Skeletal muscle tissue (tissue), 4 donors: ENCODE data around the gene BACH2. TPM values are rescaled to one million over a fixed set of nuclear protein-coding genes. Genes with fewer than 3 reads are reported as not detected.

Source experiments
- H3K27ac ChIP-seq: one replicate; pipeline ENCODE4 v1.7.0; 2013; ENCODE audit warnings: mild to moderate bottlenecking, low read depth, low read length, inconsistent platforms
- H3K27me3 ChIP-seq, 3 donors: one replicate each; pipeline ENCODE4 v1.7.0; 2013; ENCODE audit warnings: low read length in 3 of 3; ENCODE audit not compliant: control insufficient read depth in 3 of 3, insufficient read depth in 3 of 3
- H3K36me3 ChIP-seq, 3 donors: one replicate each; pipeline ENCODE4 v1.7.0; 2013; ENCODE audit warnings: low read length in 3 of 3; ENCODE audit not compliant: control insufficient read depth in 3 of 3, insufficient read depth in 3 of 3
- H3K4me1 ChIP-seq, 3 donors: one replicate each; pipeline ENCODE4 v1.7.0; 2013; ENCODE audit warnings: low read length in 3 of 3, mild to moderate bottlenecking in 3 of 3; ENCODE audit not compliant: control insufficient read depth in 3 of 3, insufficient read depth in 3 of 3
- H3K4me3 ChIP-seq, 3 donors: one replicate each; pipeline ENCODE4 v1.7.0; 2013; ENCODE audit warnings: low read length in 3 of 3
- H3K9ac ChIP-seq, 3 donors: one replicate each; pipeline ENCODE4 v1.7.0; 2013; ENCODE audit warnings: low read length in 3 of 3, mild to moderate bottlenecking in 3 of 3, moderate library complexity in 2 of 3, low read depth in 1 of 3
- H3K9me3 ChIP-seq, 3 donors: one replicate each; pipeline ENCODE4 v1.7.0; 2013; ENCODE audit warnings: low read length in 3 of 3; ENCODE audit not compliant: control insufficient read depth in 3 of 3
- total RNA-seq: library from RNA; depleted of rRNA; stranded (reverse); fragments of >200 nt; gene quantifications from one replicate; pipeline ENCODE4 v1.2.3, GENCODE V29; 2014
- donor health status: Osteomylitis.

BACH2 gene
- total RNA-seq, 1 donor from 2014 or later = 3.7 TPM

- peaks cover 13 to 20% (median 18%) of the 10 kb centered on the region in 3 donors for H3K36me3 ChIP-seq
- no peak overlapping the region for H3K9ac ChIP-seq
- no peak overlapping the region for H3K4me3 ChIP-seq
- no peak overlapping the region for H3K27ac ChIP-seq
- H3K4me1 ChIP-seq = peaks cover 5 to 9% (median 8%) of the 10 kb centered on the region in 3 donors
- no peaks in the 10 kb centered on the region for H3K27me3 ChIP-seq
- no peaks in the 10 kb centered on the region for H3K9me3 ChIP-seq
These were observed 360.5 kb downstream of the BACH2 start for GRCh38 chr6:89936177-89936576.

- H3K27me3 ChIP-seq = no peaks in the 10 kb centered on the region
- no peaks in the 10 kb centered on the region for H3K4me1 ChIP-seq
- no peak overlapping the region for H3K4me3 ChIP-seq
- H3K9ac ChIP-seq = no peak overlapping the region
- no peaks in the 10 kb centered on the region for H3K9me3 ChIP-seq
- peaks cover 13 to 20% (median 18%) of the 10 kb centered on the region in 3 donors for H3K36me3 ChIP-seq
- no peak overlapping the region for H3K27ac ChIP-seq
These were observed 361.8 kb downstream of the BACH2 start for GRCh38 chr6:89934685-89935366.

- Histone ChIP-seq H3K27me3 (no peaks in the 10 kb centered on the region), H3K36me3 (peaks cover 13 to 17% (median 15%) of the 10 kb centered on the region in 3 donors), H3K4me1 (no peaks in the 10 kb centered on the region), H3K9me3 (no peaks in the 10 kb centered on the region), H3K4me3 (no peak overlapping the region), H3K27ac (no peak overlapping the region), H3K9ac (no peak overlapping the region)
These were observed 364.3 kb downstream of the BACH2 start for GRCh38 chr6:89932245-89932802.

- Histone ChIP-seq H3K9me3 (no peaks in the 10 kb centered on the region), H3K4me3 (no peak overlapping the region), H3K4me1 (no peaks in the 10 kb centered on the region), H3K9ac (no peak overlapping the region), H3K27me3 (no peaks in the 10 kb centered on the region), H3K36me3 (peaks cover 8 to 14% (median 13%) of the 10 kb centered on the region in 3 donors), H3K27ac (no peak overlapping the region)
These were observed 365.9 kb downstream of the BACH2 start for GRCh38 chr6:89930789-89931188.

GRCh38 chr6:89928604-89929003, 368.0 kb downstream of the BACH2 start:
- Histone ChIP-seq H3K4me1 (no peaks in the 10 kb centered on the region), H3K4me3 (no peak overlapping the region), H3K36me3 (peaks cover 5 to 9% (median 8%) of the 10 kb centered on the region in 3 donors), H3K27me3 (no peaks in the 10 kb centered on the region), H3K27ac (no peak overlapping the region), H3K9me3 (no peaks in the 10 kb centered on the region), H3K9ac (no peak overlapping the region)

GRCh38 chr6:89927791-89928550, 368.7 kb downstream of the BACH2 start:
- Histone ChIP-seq H3K4me1 (no peaks in the 10 kb centered on the region), H3K36me3 (peaks cover 5 to 9% (median 8%) of the 10 kb centered on the region in 3 donors), H3K27ac (no peak overlapping the region), H3K9me3 (no peaks in the 10 kb centered on the region), H3K4me3 (no peak overlapping the region), H3K27me3 (no peaks in the 10 kb centered on the region), H3K9ac (no peak overlapping the region)

GRCh38 chr6:89927264-89927663, 369.4 kb downstream of the BACH2 start:
- Histone ChIP-seq H3K9ac (no peak overlapping the region), H3K4me1 (no peaks in the 10 kb centered on the region), H3K9me3 (no peaks in the 10 kb centered on the region), H3K27ac (no peak overlapping the region), H3K36me3 (peaks cover 3 to 4% (median 3%) of the 10 kb centered on the region in 3 donors), H3K27me3 (peaks cover 0 to 2% (median 0%) of the 10 kb centered on the region in 3 donors), H3K4me3 (no peak overlapping the region)

GRCh38 chr6:89925826-89926225, 370.8 kb downstream of the BACH2 start:
- Histone ChIP-seq H3K27me3 (peaks cover 0 to 7% (median 6%) of the 10 kb centered on the region in 3 donors), H3K27ac (no peak overlapping the region), H3K9me3 (no peaks in the 10 kb centered on the region), H3K36me3 (no peaks in the 10 kb centered on the region), H3K9ac (no peak overlapping the region), H3K4me3 (no peak overlapping the region), H3K4me1 (no peaks in the 10 kb centered on the region)

GRCh38 chr6:89924231-89924630, 372.4 kb downstream of the BACH2 start:
- peaks cover 0 to 7% (median 6%) of the 10 kb centered on the region in 3 donors for H3K27me3 ChIP-seq
- no peak overlapping the region for H3K9ac ChIP-seq
- H3K4me3 ChIP-seq = no peak overlapping the region
- no peaks in the 10 kb centered on the region for H3K4me1 ChIP-seq
- H3K36me3 ChIP-seq = no peaks in the 10 kb centered on the region
- H3K9me3 ChIP-seq = no peaks in the 10 kb centered on the region
- H3K27ac ChIP-seq = no peak overlapping the region

GRCh38 chr6:89921691-89922090, 375.0 kb downstream of the BACH2 start:
- no peaks in the 10 kb centered on the region for H3K36me3 ChIP-seq

More at GRCh38 chr6:89921691-89922090, 375.0 kb downstream of the BACH2 start:
- Histone ChIP-seq H3K4me3 (no peak overlapping the region), H3K9me3 (peaks cover 0 to 5% (median 3%) of the 10 kb centered on the region in 3 donors), H3K27ac (no peak overlapping the region), H3K4me1 (no peaks in the 10 kb centered on the region), H3K27me3 (peaks cover 0 to 7% (median 6%) of the 10 kb centered on the region in 3 donors), H3K9ac (no peak overlapping the region)
